Measurements from ENCODE around the gene SLC38A11. TPM values are rescaled to one million over a fixed set of nuclear protein-coding genes. Genes with fewer than 3 reads are reported as not detected.

The SLC38A11 gene
- total RNA-seq, 1 donor from 2014 or later, result not detected

DNA sequence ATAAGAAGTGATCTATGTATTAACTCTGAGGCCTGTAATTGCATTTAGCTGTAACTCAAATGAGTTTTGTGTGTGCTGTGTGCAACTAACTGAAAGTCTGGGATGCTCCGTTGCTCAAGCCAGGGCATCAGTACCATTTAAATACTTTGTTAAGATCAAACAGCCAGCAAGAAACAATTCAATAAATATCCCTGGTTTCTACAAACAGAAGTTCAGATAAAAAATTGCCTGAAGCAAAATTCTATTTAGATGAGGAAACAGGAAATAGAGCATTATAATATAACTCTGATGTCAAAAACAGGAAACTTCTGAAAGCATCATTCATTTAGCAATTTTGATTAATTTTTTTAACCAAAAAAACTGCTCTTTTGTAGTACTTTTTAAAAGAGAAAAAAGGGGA, 18.9 kb upstream of the SLC38A11 start:
- TF ChIP-seq, protein P1, sequence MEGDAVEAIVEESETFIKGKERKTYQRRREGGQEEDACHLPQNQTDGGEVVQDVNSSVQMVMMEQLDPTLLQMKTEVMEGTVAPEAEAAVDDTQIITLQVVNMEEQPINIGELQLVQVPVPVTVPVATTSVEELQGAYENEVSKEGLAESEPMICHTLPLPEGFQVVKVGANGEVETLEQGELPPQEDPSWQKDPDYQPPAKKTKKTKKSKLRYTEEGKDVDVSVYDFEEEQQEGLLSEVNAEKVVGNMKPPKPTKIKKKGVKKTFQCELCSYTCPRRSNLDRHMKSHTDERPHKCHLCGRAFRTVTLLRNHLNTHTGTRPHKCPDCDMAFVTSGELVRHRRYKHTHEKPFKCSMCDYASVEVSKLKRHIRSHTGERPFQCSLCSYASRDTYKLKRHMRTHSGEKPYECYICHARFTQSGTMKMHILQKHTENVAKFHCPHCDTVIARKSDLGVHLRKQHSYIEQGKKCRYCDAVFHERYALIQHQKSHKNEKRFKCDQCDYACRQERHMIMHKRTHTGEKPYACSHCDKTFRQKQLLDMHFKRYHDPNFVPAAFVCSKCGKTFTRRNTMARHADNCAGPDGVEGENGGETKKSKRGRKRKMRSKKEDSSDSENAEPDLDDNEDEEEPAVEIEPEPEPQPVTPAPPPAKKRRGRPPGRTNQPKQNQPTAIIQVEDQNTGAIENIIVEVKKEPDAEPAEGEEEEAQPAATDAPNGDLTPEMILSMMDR (IDR thresholded peaks at IDR 0.05; ENCODE audit: insufficient read depth, low read length, severe bottlenecking), result no peak
- DNase-seq (ENCODE audit: low read depth), result peak; percentile 71
- H3K27me3 ChIP-seq (ENCODE audit: control insufficient read depth, insufficient read depth, low read length), result no peaks in the 10 kb centered on the region
- H3K4me3 ChIP-seq (ENCODE audit: low read depth, low read length), result no peak overlapping the region
- no peak for FAIRE-seq
- no peaks in the 10 kb centered on the region for H3K36me3 ChIP-seq (ENCODE audit: control insufficient read depth, insufficient read depth, low read length)

DNA sequence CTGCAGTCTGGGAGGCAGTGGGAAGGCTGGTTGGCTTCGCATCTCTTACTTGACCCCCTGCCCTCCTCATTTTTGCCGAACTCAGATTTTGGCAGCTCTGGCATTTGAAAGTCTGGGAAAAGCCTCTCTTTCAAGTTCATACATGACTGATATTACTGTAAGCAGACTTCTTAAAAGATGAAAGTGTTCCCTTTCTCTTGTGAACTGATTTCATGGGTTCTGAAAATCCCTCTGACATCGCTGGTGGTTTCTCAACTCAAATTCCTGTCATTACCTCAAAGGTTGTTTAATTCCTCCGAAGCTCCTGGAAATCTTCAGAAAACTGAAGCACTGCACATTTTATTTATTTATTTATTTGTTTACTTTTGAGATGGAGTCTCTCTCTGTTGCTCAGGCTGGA, 16.9 kb upstream of the SLC38A11 start:
- no peak overlapping the region for H3K4me3 ChIP-seq (ENCODE audit: low read depth, low read length)
- TF ChIP-seq, protein P1 (IDR thresholded peaks at IDR 0.05; ENCODE audit: insufficient read depth, low read length, severe bottlenecking), result no peak
- FAIRE-seq (no peak), DNase-seq (ENCODE audit: low read depth) (peak; percentile 49)
- H3K27me3 ChIP-seq (ENCODE audit: control insufficient read depth, insufficient read depth, low read length), result no peaks in the 10 kb centered on the region
- H3K36me3 ChIP-seq (ENCODE audit: control insufficient read depth, insufficient read depth, low read length), result no peaks in the 10 kb centered on the region

DNA sequence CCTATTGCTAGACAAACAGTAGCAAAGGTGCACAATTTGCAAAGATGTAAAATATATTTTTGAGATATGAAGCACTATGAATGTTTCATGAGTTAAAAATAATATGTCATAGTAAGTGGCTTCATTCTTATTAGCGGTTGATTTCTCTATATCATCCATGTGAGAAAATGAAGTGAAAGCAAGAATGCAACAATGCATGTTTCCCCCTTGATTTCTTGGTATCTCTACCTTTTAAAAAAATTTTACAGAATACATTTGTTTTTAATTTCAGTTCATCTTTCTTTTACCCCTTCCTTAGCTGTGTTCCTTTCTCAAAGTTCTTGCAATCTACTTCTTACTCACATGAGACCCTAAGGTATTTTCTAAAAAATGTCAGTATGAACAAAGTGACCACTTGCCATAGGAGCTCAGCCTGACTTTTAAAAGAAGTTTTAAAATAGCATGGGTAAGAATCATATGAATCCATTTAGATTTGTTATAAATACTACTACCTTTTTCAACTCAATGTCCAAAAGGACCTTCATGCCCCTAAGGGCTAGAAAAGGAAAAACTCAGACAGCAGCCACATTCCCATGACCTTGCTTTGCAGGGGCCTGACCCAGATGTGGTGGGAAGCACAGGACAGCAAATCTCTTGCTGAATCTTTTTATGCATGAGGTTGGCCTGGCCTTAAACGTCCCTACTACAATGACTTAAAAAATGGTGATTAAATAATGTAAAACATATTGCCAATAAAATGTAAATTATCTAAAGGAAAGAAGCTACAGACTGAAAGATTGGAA, 14.8 kb upstream of the SLC38A11 start:
- H3K27me3 ChIP-seq (ENCODE audit: control insufficient read depth, insufficient read depth, low read length), result no peaks in the 10 kb centered on the region
- no peaks in the 10 kb centered on the region for H3K36me3 ChIP-seq (ENCODE audit: control insufficient read depth, insufficient read depth, low read length)
- DNase-seq (ENCODE audit: low read depth) (no peak), FAIRE-seq (no peak)
- TF ChIP-seq, protein P1 (IDR thresholded peaks at IDR 0.05; ENCODE audit: insufficient read depth, low read length, severe bottlenecking), result no peak
- no peak overlapping the region for H3K4me3 ChIP-seq (ENCODE audit: low read depth, low read length)

DNA sequence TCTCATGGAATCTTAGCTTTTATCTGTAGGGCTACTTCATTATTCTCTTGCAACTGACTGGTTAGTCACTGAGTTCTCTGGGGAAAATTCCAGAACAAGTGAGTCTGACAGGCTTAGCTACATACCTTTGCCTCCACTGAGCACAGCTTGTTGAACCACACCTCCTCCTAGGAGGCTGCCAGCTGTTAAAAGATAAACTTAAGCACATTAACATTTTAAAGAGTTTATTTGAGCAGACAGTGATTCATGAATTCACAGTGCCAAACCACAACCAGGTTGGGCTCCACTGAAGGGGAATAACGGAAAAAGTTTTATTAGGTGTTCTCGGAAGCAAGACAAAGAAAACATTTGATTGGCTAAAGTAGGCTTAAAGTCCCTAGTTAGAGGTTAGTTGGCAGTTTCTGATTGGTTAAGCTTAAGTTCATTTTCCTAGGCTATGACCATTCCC, 12.5 kb upstream of the SLC38A11 start:
- FAIRE-seq (no peak), DNase-seq (ENCODE audit: low read depth) (peak; percentile 100)
- Histone ChIP-seq H3K4me3 (ENCODE audit: low read depth, low read length) (no peak overlapping the region), H3K36me3 (ENCODE audit: control insufficient read depth, insufficient read depth, low read length) (no peaks in the 10 kb centered on the region), H3K27me3 (ENCODE audit: control insufficient read depth, insufficient read depth, low read length) (no peaks in the 10 kb centered on the region)
- TF ChIP-seq, protein P1 (IDR thresholded peaks at IDR 0.05; ENCODE audit: insufficient read depth, low read length, severe bottlenecking), result no peak

DNA sequence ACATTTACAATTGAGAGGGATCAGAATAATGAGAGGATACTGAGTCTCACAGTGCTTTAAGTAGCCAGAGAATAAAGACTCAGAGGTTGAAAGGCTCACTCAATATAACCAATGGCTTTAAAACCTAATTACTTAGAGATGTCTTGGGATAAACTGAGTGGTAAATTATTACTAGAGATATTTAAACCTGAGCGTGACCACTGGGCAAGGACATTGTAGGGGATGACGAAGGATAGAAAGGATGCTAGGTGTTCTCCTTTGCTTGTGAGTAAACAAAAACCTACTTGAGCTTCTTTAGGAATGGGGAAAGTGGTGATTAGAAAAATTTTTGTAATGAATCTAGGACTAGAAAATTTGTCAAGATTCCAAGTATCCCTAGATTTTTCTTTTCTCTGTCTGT, 12.0 kb upstream of the SLC38A11 start:
- no peaks in the 10 kb centered on the region for H3K27me3 ChIP-seq (ENCODE audit: control insufficient read depth, insufficient read depth, low read length)
- FAIRE-seq (no peak), DNase-seq (ENCODE audit: low read depth) (no peak)
- TF ChIP-seq, protein P1 (IDR thresholded peaks at IDR 0.05; ENCODE audit: insufficient read depth, low read length, severe bottlenecking), result no peak
- H3K4me3 ChIP-seq (ENCODE audit: low read depth, low read length), result no peak overlapping the region
- no peaks in the 10 kb centered on the region for H3K36me3 ChIP-seq (ENCODE audit: control insufficient read depth, insufficient read depth, low read length)

DNA sequence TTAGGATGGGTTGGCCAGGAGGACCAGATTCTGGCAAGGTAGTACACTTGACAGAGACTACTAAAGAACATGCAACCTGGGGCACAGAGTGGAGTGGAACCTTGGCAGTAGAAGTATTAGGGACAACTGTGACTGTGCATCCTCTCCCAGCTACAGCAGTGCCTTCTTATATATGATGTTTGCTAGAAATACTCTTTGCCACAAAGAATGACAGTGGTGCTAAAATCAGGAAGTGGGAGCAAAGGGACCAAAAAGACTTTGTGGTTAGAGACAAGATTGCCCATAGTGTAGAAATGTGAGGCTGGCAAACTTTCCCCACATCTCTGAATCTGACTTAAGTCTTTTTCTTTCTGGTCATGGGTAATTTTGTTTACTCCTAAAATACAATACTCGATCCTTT, 9.4 kb upstream of the SLC38A11 start:
- H3K27me3 ChIP-seq (ENCODE audit: control insufficient read depth, insufficient read depth, low read length), result no peaks in the 10 kb centered on the region
- H3K36me3 ChIP-seq (ENCODE audit: control insufficient read depth, insufficient read depth, low read length), result no peaks in the 10 kb centered on the region
- DNase-seq (ENCODE audit: low read depth) (no peak), FAIRE-seq (no peak)
- H3K4me3 ChIP-seq (ENCODE audit: low read depth, low read length), result no peak overlapping the region
- TF ChIP-seq, protein P1 (IDR thresholded peaks at IDR 0.05; ENCODE audit: insufficient read depth, low read length, severe bottlenecking), result no peak
